Stimulated activated naive CD8-positive, alpha-beta T cell treated with anti-CD3 and anti-CD28 coated beads, Interleukin-15, Interleukin-2, amounts not matched to agents 100 U/mL and 50 U/mL, for 24 hours (primary cell): Measurements from ENCODE around the gene ATXN7.

ENCODE experiments used
- ATAC-seq: fragments of 150-1000 bp; cut with Tn5 transposase; one replicate; pipeline ENCODE4 v1.10.0; 2021
- DNase-seq: peaks from one replicate; pipeline ENCODE4 v3.0.0; 2021

Gene ATXN7

DNA sequence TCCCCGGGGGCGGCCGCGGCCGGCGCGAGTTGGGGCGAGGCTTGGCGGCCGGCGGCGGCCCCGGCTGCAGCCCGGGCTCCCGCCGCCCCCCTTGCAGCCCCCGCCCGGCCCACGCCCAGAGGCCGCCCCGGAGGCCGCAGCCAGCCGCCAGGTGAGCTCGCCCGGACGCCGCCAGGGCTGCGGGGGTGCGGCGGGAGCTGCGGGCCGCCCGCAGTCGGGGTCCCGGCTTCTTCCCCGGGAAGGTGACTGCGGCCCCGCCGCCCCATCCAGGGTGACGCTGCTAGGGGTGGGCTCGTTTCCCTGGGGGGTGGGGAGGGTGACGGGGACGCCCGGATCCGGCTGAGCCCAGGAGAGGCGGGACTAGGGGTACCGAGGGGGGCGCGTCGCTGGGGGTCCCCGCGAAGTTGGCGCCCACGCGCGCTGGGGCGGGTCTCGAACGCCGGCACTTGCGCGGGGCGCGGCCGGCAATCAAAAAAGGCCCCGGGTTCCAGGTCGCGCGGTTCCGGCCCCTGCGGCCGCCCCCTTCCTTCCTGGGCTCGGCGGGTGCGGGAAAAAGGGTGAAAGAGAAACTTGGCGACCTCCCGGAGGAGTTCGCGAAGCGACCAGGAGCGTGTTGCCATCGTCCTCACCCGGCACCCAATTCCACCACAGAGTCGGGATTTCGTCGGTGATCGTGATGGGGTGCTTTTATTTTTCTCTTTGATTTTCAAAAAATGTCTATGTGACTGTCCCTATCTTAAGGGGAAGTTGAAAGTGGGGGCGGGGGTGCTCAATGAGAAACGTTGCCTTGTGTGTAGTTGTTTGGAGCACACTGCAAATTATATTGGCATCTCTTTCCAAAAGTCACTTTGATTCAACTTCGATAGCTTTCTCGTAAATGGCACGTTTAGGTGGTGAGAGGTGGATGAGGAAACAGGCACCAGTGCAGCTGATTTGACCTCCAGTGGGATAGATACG lies 619 bp downstream of the ATXN7 start:
- peak; percentile 68 for DNase-seq
- ATAC-seq, result peak; percentile 69

DNA sequence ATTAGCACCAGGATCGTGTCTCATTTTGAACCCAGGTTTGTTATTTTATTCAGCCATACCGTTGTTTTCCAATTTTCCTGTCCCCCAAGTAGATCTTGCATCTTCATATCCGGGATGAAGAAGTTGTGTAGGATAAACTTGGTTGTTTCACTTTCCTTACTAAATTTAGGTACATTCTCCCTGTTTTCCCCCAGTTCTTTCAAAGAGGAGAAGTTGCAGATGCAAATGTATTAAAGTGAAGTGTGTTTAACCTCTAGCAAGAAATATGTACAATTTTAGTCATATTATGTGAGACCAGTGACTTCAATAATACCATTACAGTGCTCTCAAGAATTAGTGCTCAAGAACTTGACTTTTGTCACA lies 1.3 kb downstream of the ATXN7 start:
- no peak for DNase-seq
- no peak for ATAC-seq

DNA sequence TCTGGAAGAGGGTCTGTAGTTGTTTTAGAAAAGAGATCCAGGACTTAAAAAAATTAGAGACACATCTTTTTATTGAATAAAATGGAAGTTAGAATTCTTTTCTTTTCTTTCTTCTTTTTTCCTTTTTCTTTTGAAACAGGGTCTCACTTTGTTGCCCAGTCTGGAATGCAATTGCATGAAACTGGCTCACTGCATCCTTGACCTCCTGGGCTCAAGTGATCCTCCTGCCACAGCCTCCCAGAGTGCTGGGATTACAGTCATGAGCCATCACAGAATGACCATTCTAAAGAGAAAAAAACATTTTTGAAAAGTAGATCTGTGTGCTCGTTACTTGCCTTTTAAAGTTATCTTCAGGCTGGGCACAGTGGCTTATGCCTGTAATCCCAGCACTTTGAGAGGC lies 3.6 kb downstream of the ATXN7 start:
- ATAC-seq, result no peak
- DNase-seq, result no peak

DNA sequence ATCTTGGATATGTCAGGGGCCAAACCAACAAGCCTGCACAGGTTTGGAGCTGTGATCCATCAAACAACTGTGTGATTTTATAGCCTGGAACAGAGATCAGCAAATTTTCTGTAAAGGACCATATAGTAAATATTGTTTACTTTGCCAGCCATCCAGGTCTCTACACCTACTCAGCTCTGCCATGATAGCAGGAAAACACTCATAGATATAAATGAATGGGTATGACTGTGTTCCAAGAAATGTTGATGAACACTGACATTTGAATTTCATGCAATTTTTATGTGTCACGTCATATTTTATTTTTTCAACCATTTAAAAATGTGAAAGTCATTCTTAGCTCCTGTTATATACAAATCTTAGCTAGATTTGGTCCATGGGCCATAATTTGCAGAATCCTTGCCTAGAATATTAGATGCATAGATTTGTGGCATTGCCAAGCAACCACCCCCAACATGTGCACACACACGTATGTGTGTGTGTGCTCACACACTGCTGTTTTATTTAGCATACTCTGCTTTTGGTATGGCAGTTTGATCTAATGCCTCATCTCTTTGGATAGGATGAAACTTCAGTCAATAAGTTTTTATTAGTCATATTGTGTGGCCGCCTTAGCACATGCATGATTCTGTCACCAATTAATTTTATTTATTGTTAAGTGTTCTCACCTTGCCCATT lies 6.4 kb downstream of the ATXN7 start:
- DNase-seq (no peak), ATAC-seq (no peak)

DNA sequence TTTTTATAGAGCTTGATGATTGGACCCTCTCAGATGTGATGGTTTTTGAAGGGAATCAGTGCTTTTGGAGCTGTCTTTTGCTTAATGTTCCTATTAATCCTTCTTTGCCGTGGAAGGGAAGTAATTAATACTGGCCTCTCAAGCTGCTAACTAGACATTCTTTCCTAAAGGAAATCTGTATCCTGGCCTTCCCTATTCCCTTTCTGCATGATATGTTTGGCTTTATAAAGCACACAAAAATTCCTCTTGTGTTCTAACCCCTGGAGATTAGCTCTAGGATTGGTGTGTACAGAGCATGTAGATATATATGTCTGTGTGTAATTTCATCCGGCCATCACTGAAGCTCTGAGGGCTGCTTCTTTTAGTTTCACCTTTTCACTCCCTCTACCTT lies 6.9 kb downstream of the ATXN7 start:
- DNase-seq, result no peak
- ATAC-seq, result no peak

DNA sequence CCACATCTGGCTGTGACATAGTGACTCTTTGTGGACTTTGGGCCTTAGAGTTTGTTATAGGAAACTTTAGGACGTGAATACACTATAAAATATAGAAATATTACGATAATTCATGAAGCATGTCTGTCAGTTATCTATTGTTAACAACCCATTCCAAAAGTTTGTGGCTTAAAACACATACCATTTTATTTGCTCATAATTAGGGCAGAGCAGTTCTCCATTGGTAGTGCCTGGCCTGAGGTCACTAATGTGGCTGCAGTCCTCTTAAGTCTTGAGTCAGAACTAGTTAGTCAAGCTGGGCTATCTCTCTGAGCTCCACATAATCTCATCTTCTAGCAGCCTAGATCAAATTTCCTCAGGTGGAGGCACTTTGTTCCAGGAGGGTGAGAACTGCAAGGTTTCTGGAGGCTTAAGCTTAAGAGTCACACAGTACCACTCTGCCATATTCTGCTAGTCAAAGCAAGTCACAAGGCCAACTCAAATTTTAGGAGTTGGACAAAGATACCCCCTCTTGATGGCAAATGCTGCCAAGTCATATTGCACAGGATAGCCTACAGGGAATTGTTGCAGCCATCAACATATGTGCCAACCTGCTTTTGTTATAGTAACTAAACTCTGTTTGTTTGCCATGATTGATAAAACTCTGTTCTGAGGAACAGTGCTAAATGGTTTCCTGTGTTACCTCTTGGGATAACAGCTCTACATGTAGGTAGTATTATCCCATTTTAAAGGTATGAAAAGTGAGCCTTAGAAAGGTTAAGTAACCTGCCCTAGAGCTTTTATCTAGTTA lies 8.7 kb downstream of the ATXN7 start:
- ATAC-seq, result no peak

DNA sequence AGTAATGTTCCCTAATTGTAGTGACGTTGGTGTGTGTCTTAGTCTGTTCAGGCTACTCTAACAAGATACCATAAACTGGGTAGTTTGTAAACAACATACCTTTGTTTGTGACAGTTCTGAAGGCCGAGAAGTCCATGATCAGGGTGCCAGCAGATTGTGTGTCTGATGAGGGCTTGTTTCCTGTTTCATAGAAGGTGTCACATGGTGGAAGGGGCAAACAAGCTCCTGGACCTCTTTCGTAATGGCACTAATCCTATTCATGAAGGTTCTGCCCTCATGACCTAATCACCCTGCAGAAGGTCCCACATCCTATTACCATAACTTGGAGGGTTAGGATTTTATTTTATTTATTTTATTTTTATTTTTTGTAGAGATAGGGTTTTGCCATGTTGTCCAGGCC lies 11.1 kb downstream of the ATXN7 start:
- no peak for ATAC-seq
- DNase-seq, result no peak

More for the DNA sequence above, 8.7 kb downstream of the ATXN7 start:
- no peak for DNase-seq

DNA sequence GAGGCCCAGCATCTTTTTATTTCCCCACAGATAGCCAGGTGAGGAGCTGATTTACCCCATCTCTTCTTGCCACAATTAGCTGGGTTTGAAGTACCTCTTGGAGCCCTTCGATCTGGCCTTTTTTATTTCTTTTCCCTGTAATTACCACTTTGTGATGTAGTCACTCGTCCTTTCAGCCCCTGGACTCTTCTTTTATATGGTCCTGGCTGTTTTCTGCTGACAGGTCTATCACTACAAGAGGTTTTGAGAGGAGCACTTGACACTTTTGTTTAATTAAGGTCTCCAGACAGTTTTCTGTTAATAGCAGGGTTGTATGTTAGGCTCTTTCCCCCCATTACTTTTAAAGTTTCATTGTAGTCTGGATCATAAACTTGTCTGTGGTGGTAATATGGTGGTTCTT lies 11.8 kb downstream of the ATXN7 start:
- ATAC-seq (no peak), DNase-seq (no peak)

DNA sequence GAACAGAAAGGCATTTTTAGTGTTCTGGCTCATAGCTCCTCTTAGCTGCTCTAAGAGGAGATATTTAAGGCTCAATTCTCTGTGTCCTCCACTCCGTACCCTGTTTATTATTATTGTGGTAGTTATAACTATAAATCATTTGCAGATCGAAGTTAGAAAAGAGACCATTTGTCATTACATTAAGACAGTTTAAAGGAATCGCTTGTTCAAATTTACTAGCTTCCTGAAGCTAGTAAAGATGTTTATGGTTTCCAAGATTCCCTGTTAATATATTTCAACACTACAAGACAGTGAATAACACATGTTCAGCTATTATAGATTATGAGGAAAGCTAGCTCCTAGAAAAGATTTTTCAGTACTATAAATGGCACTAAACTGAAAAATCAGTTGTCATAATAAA lies 12.6 kb downstream of the ATXN7 start:
- no peak for ATAC-seq
- DNase-seq, result no peak

DNA sequence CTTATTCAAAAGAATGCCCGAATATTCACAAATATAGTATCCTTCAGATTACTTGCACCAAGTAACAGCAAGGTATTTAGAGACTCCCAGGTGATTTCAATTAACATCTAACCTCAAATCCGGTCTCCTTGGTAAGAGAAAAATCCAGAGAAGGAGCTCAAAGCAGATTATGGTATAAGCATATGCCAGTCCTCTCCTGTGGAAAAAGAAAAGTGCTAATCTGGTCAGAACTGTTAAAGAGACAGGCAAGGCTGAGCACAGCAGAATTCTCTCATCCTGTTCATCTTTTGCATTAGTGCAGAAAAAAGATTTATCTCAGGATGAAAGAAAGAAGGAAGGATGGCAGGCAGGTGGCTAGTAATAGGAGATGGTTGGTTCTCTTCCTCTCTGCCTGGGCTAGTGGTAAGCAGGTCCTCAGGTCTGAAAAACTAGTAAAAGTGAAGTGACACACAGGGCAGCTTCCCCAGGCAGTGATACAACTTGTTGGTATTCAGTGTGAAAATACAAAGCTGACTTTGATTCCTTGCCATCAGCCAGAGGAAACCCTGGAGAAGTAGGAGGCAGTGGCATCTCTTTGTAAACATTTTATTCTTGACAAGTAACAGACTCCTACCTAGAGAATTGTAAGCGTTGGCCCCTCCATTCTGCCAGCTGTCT lies 14.2 kb downstream of the ATXN7 start:
- DNase-seq (no peak), ATAC-seq (no peak)

DNA sequence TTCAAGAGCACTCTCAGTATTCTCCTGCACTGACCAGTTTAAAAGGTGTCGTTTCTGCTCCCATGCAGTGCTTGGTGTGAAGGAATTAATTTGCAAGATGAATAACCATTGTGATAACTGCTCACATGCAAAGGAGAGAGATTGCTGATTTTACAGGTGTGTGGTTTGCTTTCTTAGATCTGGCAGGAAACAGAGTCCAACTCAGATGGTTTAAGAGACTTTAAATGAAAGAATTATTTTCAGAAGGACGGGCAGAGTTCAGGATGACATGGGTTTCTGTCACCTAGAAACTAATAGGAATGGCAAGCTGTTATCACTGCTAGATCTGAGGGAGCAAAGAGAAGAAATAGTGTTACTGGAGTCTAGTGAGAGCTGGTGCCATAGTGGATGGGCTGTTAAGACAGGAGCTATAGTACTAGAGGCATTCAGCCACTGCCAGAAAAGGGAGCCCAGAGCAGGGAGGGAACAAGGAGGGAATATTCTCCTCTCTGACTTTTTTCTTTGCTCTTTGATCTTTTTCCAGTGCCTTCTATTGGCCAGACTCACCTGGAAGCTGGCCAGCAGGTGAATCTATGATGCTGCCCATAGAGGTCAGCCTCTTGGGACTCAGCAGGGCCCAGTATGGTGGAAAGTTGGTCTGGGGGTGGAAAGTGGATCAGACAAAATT lies 14.9 kb downstream of the ATXN7 start:
- no peak for ATAC-seq
- no peak for DNase-seq

DNA sequence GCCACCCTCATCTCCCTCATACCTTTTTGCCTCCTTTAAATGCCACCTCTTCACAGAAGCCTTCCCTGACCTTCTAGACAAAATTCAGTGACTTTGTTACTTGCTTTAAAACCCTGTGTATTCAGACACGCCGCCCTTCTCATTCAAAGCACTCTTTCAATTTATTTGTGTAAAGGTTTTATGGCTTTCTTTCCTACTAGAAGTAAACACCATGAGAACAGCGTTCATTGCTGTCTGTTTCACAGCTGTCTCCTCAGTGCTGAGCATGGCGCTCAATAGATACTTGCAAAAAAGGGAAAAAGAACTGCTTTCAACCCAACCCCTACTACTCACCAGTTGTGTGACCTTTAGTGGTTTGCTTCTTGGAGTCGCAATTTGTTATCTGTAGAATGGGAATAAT lies 17.0 kb downstream of the ATXN7 start:
- ATAC-seq (no peak), DNase-seq (no peak)

DNA sequence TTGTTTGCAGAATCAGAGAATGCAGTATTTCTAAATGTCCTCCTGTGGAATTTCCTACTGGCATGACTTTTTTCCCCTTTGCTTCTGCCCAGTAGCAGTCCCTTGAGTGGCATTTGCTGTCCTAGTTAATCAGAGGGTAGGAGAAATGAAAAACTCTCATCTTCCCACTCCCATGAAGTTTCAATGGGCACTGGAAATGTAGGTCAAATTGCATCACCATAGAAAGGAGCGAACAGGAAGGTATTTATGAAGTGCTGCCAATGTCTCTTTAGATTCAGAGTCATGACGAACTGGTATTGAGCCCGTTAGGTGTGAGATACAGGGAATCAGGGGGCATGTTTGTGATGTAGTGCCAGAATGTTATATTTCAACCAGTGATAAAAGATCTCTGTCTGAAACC lies 23.2 kb downstream of the ATXN7 start:
- DNase-seq, result no peak
- ATAC-seq, result no peak

DNA sequence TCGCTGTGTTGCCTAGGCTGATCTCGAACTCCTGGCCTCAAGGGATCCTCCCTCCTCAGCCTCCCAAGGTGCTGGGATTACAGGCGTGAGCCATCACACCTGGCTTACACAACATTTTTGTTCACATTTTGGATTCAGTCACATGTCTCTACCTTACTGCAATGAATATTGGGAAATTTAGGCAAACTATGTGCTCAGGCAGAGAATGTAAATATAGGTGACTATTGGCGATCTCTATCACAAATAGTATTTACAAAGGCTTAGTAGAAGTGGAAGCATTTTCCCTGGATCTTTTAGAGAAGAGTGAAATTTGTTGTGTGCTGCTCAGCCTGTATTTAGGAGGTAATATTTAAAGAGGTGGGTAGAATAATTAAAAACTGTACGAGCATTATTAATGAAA lies 27.9 kb downstream of the ATXN7 start:
- DNase-seq (no peak), ATAC-seq (no peak)

DNA sequence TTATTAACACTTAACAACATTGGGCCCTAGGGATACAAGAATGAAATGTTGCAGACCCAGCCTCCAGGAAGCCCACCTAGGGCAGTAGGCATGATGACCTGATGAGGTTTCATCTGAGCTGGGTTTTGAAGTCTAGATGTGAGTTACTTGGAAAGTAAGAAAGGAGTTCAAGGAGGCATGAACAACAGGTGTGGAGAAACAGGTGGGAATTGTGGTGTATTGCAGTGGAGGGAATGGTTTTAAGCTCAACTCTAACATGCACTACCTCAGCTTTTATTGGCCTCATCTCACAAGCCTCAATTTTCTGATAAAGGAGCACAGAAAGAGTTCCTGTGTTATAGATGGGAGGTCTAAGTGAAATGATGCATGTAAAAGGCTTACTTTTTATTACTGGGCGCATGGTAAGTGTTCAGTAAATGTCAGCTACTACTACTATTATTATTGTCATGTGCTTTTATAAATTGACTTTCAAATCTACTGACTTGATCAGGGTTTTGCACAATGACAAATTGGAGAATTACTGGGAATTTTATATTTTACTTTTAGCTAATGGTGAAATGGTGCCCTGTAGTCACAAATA lies 29.2 kb downstream of the ATXN7 start:
- no peak for DNase-seq
- ATAC-seq, result no peak

DNA sequence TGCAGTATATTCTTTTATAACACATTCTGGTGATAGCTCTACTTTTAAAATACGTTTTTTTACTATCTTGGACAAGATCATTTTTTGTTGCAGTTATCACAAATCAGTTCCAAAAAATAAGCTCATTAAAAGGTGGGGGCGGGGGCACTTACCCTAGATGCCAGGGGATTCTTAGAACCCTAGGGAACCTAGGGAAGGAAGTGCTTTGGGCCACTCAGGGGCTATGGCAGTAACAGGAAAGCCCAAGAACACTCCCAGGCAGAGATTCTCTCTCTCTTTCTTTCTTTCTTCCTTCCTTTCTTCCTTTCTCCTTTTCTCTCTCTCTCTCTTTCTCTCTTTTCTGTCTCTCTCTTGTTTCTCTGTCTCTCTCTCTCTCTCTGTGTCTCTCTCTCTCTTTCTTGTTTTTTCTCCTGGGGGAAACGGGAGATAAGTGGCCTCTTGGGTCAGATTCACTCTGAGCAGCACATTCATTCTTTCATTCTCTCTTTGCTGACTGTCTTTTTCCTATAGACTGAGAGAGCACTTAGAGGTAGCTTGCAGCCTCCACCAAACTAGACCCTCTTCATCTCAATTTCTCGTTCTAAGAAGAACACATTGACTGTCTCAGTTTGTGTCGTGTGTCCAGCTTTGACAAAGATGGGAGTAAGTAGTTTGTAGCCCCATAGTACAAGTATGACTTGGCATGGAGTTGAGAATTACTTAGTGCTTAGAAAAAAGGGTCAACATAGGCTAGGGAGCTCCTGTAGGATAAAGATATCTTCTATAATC lies 31.9 kb downstream of the ATXN7 start:
- peak; percentile 28 for ATAC-seq
- no peak for DNase-seq

DNA sequence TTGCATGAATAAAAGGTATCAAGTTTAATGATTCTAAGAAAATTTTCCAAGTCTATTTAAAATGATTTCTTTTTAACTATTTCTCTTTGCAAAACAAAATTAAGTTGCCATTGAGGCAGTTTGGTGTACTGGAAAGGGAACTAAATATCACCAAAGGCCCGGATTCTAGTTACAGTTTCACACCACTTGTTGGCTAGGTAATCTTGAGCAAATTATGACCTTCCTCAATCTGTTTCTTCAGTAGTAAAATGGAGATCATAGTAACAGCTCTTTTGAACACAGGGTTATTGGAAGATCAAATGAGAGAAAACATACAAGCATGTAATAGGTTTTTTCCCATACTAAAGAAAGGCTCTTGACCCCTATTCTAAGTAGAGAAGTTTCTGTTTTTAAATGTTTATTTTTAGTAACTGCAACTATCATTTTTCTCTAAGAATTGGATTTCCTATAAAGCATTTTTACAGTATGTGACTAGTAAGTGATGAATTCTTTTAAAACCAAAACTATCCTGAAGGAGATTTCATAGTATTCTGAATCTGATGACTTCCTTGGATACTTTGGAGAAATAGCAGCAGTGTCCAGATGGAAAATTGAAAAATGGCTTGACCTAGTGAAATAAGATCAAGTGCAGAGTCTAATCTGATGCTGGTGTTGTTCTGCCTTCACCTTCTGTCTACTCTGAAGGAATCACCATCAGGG lies 32.8 kb downstream of the ATXN7 start:
- ATAC-seq (no peak), DNase-seq (no peak)

DNA sequence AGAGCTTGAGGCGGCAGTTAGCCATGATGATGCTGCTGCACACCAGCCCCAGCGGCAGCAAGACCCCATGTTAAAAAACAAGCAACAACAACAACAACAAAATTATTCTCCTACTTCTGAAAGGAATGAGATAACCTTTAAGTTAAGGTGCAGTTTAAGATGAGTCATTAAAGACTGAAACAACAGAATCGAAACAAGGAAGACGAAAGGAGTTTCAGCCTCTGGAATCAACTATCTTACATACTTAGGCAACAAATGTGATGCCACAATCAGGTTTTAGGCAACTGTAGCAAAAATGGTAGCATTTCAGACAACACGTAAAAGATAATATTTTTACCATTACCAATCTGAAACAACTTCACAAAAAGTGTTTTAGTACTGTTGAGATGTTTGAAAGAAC lies 36.3 kb downstream of the ATXN7 start:
- ATAC-seq, result no peak

DNA sequence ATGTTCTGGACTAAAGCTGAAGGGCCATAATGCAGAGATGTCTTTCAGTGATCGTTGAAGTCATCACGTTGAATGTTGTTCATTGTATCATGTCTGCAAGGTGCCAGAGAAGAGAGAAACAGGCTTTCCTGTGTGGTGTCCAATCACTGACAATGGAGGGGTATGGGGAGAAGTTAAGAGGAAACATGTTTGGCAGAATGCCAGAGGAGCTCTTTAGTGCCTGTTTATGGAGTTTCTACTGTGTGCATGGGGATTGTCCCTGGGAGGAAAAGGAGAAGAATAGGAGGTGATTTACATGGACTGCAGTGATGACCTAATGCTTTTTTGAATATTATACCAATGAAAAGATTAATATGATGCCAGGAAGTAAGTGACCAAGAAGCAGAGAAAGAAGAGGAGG lies 36.8 kb downstream of the ATXN7 start:
- ATAC-seq, result no peak
- no peak for DNase-seq

More for the DNA sequence above, 36.3 kb downstream of the ATXN7 start:
- no peak for DNase-seq
